PC-9 (cell line): ENCODE results near the gene UBE2S. TPM values are rescaled to one million over a fixed set of nuclear protein-coding genes. Genes with fewer than 3 reads are reported as not detected.

Experiments
- BruUV-seq: library from RNA; stranded (reverse); fragments of 400-500 nt; replicated peaks from 2 replicates; lab custom pipeline; 2021; lab: Mats Ljungman, UMichigan
- CTCF ChIA-PET: fragments of 300-600 bp; sonication (Branson Sonifier 250); formaldehyde crosslinking; loops from one replicate; lab custom pipeline; 2022; ENCODE audit warnings: antibody characterized with exemption; lab: Charles Lee
- POLR2A ChIA-PET: fragments of 300-600 bp; sonication (Branson Sonifier 250); formaldehyde crosslinking; loops from one replicate; lab custom pipeline; 2022; ENCODE audit warnings: antibody characterized with exemption; ENCODE audit not compliant: unreplicated experiment; lab: Charles Lee
- DNase-seq, 2 experiments: peaks; one replicate each; pipeline versions ENCODE4 v3.0.0 to v3.0.0-alpha.2; 2015 to 2022; ENCODE audit warnings: mixed read lengths in 1 of 2
- H2AFZ ChIP-seq: fragments of 200-600 bp; sonication (generic); 2 replicates; pipeline ENCODE4 v1.8.1; 2017; ENCODE audit warnings: antibody characterized with exemption
- H3F3A ChIP-seq: fragments of 200-600 bp; sonication (generic); 2 replicates; pipeline ENCODE4 v1.8.1; 2017; ENCODE audit warnings: antibody characterized with exemption, mild to moderate bottlenecking, low read depth; ENCODE audit not compliant: insufficient read depth
- H3K27ac ChIP-seq: fragments of 200-600 bp; sonication (generic); 2 replicates; pipeline ENCODE4 v1.6.1; 2016; ENCODE audit warnings: mixed run types
- H3K27me3 ChIP-seq: fragments of 200-600 bp; sonication (generic); 2 replicates; pipeline ENCODE4 v1.6.1; 2016; ENCODE audit warnings: low read depth, mixed run types; ENCODE audit not compliant: insufficient read depth
- H3K36me3 ChIP-seq: fragments of 200-600 bp; sonication (generic); 2 replicates; pipeline ENCODE4 v1.6.1; 2016; ENCODE audit warnings: low read depth, mixed run types
- H3K4me1 ChIP-seq: fragments of 200-600 bp; sonication (generic); replicated peaks from 2 replicates; pipeline ENCODE4 v1.6.1; 2016; ENCODE audit warnings: mixed run types; ENCODE audit not compliant: insufficient read depth
- H3K4me2 ChIP-seq: fragments of 200-600 bp; sonication (generic); 2 replicates; pipeline ENCODE4 v1.6.1; 2017; ENCODE audit warnings: mixed run types
- H3K4me3 ChIP-seq: fragments of 200-600 bp; sonication (generic); 2 replicates; pipeline ENCODE4 v1.6.1; 2016; ENCODE audit warnings: mixed run types
- H3K79me2 ChIP-seq: fragments of 200-600 bp; sonication (generic); 2 replicates; pipeline ENCODE4 v1.6.1; 2017; ENCODE audit warnings: low read depth, mixed run types
- H3K9me2 ChIP-seq: fragments of 200-600 bp; sonication (generic); 2 replicates; pipeline ENCODE4 v1.8.1; 2017; ENCODE audit warnings: mild to moderate bottlenecking; ENCODE audit not compliant: insufficient read depth
- H3K9me3 ChIP-seq: fragments of 200-600 bp; sonication (generic); 2 replicates; pipeline ENCODE4 v1.8.1; 2016; ENCODE audit warnings: low read depth; ENCODE audit not compliant: insufficient read depth
- H4K20me1 ChIP-seq: fragments of 200-600 bp; sonication (generic); 2 replicates; pipeline ENCODE4 v1.8.1; 2017; ENCODE audit not compliant: insufficient read depth
- CTCF ChIP-seq: fragments of 200-600 bp; sonication (generic); conservative IDR thresholded peaks from 2 replicates; pipeline ENCODE4 v1.6.1; 2017; ENCODE audit warnings: mixed run types, antibody characterized with exemption, mild to moderate bottlenecking, moderate library complexity
- EZH2 ChIP-seq: fragments of 200-600 bp; sonication (generic); IDR thresholded peaks from 2 replicates; pipeline ENCODE4 v1.8.0; 2017; ENCODE audit warnings: antibody characterized with exemption, low read depth
- intact Hi-C: fragments of 100-400 bp; cut with micrococcal nuclease; formaldehyde crosslinking; loops from one replicate; pipeline ENCODE4 v1.10.0; 2022; ENCODE audit not compliant: unreplicated experiment
- total RNA-seq: library from RNA; stranded (reverse); gene quantifications from 2 replicates; pipeline ENCODE4 v1.2.3, GENCODE V29; 2021

The UBE2S gene
- total RNA-seq, 1 experiment from 2014 or later, result 359 TPM

DNA sequence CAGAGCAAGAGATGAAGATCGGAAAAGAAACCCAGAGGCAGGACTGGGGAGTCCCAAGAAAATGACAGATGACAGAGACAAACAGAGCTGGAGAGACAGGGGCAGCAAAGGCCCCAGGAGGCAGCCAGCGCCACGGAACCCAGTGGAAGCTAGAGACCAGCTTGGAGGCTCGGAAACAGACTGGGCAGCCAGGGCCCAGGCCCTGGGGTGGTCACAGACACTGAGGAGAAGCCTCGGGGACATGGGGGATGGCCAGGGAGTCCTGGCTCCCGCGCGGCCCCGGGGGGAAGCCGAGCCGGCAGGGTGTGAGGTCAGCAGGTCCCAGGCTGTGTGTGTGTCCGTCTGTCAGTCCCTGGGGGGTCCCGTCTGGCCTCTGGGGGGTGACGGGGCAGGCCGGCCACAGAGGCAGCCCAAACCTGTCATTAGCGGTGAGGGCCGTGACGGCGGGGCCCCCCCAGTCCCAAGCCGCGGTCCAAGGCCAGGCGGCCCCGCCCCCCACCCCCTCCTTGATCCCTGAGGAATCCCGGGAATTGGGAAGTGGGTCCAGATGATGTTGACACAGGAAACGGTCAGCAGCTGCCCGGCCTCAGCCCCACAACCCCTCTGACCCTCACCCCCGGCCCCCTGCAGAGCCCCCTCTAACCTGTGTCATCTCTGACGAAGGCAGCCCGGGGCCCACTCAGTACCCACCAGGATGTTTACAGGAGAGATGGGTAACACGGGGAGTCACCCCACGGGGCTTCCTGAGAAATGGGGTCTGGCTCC lies 33.4 kb downstream of the UBE2S start:
- CTCF ChIA-PET, result interaction anchor here (0.6 to 0.7 kb wide), 2 partner anchors 94 to 146 kb away, joined by 3 to 6 read pairs; no protein-coding TSS in a partner anchor

DNA sequence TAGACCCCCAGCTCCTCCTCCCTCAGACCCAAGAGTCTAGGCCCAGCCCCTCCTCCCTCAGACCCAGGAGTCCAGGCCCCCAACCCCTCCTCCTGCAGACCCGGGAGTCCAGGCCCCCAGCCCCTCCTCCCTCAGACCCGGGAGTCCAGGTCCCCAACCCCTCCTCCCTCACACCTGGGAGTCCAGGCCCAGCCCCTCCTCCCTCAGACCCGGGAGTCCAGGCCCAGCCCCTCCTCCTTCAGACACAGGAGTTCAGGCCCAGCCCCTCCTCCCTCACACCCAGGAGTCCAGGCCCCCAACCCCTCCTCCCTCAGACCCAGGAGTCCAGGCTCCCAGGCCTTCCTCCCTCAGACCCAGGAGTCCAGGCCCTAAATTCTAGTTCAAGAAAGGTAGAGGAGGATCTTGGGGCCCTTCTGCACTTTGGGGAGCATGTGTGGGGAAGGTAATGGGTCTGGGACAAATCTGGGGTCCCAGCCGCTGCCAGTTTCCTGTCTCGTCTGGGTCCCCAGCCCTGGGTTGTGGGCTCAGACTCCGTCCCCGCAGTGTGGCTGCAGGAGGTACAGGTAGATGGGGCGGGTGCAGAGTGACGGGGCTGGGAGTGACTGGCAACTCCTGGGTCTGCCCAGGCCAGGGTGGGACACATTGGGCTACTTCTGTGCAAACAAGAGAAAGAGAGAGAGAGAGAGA lies 34.1 kb downstream of the UBE2S start:
- TF ChIP-seq CTCF (no peak), EZH2 (no peak)
- Histone ChIP-seq H3K4me3 (no peak overlapping the region), H3F3A (peaks cover 47% of the 10 kb centered on the region; the same call in 1 of the 2 replicates), H3K79me2 (no peaks in the 10 kb centered on the region), H4K20me1 (peaks cover 15% of the 10 kb centered on the region), H3K4me2 (peak overlapping the region; percentile 71), H3K27ac (no peak overlapping the region), H3K36me3 (no peaks in the 10 kb centered on the region), H3K9me3 (no peaks in the 10 kb centered on the region), H3K4me1 (peaks cover 50% of the 10 kb centered on the region), H2AFZ (no peak overlapping the region), H3K27me3 (peaks cover 5% of the 10 kb centered on the region; the same call in 1 of the 2 replicates), H3K9me2 (no peaks in the 10 kb centered on the region)
- CTCF ChIA-PET, result interaction anchor here (0.6 to 0.7 kb wide), 3 partner anchors 130 to 233 kb away, joined by 3 read pairs; no protein-coding TSS in a partner anchor
- POLR2A ChIA-PET, result interaction anchor here (0.6 to 1.2 kb wide), 4 partner anchors 30 to 100 kb away, joined by 3 to 15 read pairs (median 10); partner anchors contain the start of gene KMT5C
- intact Hi-C loops, result no loop called here
- BruUV-seq, result no TSS peak
- peak in 1 of 2 experiments; percentile 59 for DNase-seq

More for the DNA sequence above, 33.4 kb downstream of the UBE2S start:
- H3K36me3 ChIP-seq, result no peaks in the 10 kb centered on the region
- no peaks in the 10 kb centered on the region for H3K79me2 ChIP-seq
- POLR2A ChIA-PET, result interaction anchor here (0.6 kb wide), 1 partner anchor 12 kb away, joined by 4 read pairs; no protein-coding TSS in a partner anchor
- peak overlapping the region; percentile 28; the same call in 1 of the 2 replicates for H3K4me3 ChIP-seq
- peaks cover 45% of the 10 kb centered on the region; the same call in 1 of the 2 replicates for H3F3A ChIP-seq
- peaks cover 5% of the 10 kb centered on the region; the same call in 1 of the 2 replicates for H3K27me3 ChIP-seq
- no peak overlapping the region for H3K27ac ChIP-seq
- H3K4me2 ChIP-seq, result peak overlapping the region; percentile 71
- no peak overlapping the region for H2AFZ ChIP-seq
- H3K9me2 ChIP-seq, result no peaks in the 10 kb centered on the region
- intact Hi-C loops, result no loop called here
- no TSS peak for BruUV-seq
- TF ChIP-seq EZH2 (no peak), CTCF (no peak)
- H3K4me1 ChIP-seq, result peaks cover 50% of the 10 kb centered on the region
- peaks cover 15% of the 10 kb centered on the region for H4K20me1 ChIP-seq
- no peaks in the 10 kb centered on the region for H3K9me3 ChIP-seq
- DNase-seq, result peak in 1 of 2 experiments; percentile 39
